HG03025 (cell line): ENCODE results near the gene GPR75.

Experiments
- ATAC-seq: cut with Tn5 transposase; IDR thresholded peaks from one replicate; pipeline ENCODE4 v1.9.1; 2021; ENCODE audit warnings: mild to moderate bottlenecking, moderate library complexity; ENCODE audit not compliant: unreplicated experiment, low FRiP score

Gene GPR75

GRCh38 chr2:53859206-53860181 lies at the start of gene GPR75:
Gene GPR75 (minus strand): TSS chr2:53859967. CDS start chr2:53854756, 5,211 bp downstream.
- ATAC-seq = no peak

DNA sequence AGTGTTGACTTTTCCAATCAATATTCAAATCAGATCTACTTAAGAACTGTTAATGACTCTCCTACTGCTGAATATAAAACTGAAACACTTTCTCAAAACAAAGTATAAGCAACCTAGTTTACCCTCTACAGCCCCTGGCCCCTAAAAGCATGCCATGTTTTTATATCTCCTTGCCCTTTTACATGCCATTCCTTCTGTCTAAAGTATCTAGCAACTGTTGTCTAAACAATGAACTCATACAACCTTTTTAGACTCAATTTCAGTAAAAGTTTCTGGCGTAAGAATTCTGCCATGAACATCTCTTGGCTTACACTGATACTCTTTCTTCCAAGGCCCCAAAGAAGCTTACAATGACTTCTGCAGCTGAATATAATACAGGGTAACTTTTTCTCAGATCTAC lies 47.8 kb upstream of the GPR75 start:
- ATAC-seq = no peak

- no peak for ATAC-seq
Observed at GRCh38 chr2:53905396-53905795, 45.6 kb upstream of the GPR75 start.

GRCh38 chr2:53903011-53903410 lies 43.2 kb upstream of the GPR75 start:
- no peak for ATAC-seq

GRCh38 chr2:53901192-53901591 lies 41.4 kb upstream of the GPR75 start:
- ATAC-seq = no peak

- ATAC-seq = no peak
Observed at GRCh38 chr2:53896864-53897263, 37.1 kb upstream of the GPR75 start.

- no peak for ATAC-seq
Observed at GRCh38 chr2:53886406-53887280, 26.9 kb upstream of the GPR75 start.

DNA sequence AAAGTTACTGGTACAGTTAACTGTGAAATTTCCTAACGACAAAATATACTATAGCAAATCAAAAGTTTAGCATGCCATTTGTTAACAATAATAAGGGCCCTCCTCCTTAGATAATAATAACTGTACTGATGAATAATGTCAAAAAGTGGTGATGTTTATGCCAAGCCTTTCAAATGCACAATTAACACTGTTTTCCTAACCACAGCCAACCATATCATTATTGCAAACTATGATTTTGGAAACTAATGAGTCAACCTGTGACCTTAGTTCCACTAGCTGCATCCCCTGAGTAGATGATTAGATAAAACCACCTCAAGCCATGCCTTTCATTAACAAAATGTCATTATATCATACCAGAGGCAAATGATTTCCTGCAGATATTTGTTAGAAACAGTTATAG lies 25.1 kb upstream of the GPR75 start:
- ATAC-seq = no peak

GRCh38 chr2:53881986-53882385 lies 22.2 kb upstream of the GPR75 start:
- ATAC-seq = no peak

- ATAC-seq = no peak
Observed at GRCh38 chr2:53881360-53881759, 21.6 kb upstream of the GPR75 start.

GRCh38 chr2:53880756-53881155 lies 21.0 kb upstream of the GPR75 start:
- no peak for ATAC-seq

- ATAC-seq = no peak
Observed at GRCh38 chr2:53877556-53877955, 17.8 kb upstream of the GPR75 start.

GRCh38 chr2:53877112-53877511 lies 17.3 kb upstream of the GPR75 start:
- ATAC-seq = no peak

- ATAC-seq = no peak
Observed at GRCh38 chr2:53874401-53874950, 14.7 kb upstream of the GPR75 start.

GRCh38 chr2:53867773-53868172 lies 8.0 kb upstream of the GPR75 start:
- ATAC-seq = no peak

GRCh38 chr2:53867169-53867568 lies 7.4 kb upstream of the GPR75 start:
- ATAC-seq = no peak

- ATAC-seq = no peak
Observed at GRCh38 chr2:53865962-53866361, 6.2 kb upstream of the GPR75 start.

DNA sequence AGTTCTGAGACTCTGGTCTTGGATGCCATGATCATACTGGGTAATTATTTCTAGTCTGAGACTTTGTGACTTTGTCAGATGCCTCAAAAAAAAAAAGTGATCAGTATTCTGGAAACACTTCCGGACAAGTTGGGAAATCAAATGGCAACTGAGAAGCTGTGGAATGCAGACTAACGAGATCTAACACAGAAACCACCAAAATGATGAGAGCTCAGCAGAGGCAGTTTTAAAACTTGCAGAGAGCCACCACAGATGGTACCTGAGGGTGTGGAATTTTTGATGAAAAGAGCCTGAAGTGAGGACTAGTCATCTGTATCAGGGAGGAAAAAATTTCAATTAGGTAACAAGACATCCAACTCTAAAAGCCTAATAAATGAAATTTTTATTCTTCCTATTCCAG lies 5.5 kb upstream of the GPR75 start:
- no peak for ATAC-seq

GRCh38 chr2:53863538-53864227 lies 3.9 kb upstream of the GPR75 start:
- no peak for ATAC-seq

DNA sequence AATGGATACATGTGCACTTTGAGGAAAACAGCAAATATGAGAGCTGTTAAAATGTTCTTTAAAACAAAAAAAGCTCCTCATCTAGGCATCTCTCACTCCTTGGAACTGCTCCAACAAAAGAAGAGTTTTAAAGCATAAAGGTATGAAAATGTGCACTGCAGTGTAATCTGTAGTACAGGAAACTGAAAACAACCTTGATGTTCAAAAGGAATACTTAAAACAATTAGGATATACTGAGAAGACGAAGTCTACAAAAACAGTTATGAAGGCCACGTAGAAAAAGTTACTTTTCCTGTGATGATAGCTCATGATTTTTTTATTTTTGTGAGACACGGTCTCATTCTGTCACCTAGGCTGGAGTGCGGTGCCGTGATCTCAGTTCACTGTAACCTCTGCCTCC lies 2.1 kb upstream of the GPR75 start:
- no peak for ATAC-seq
